Measurements from ENCODE around the gene CHD8.

Gene CHD8

DNA sequence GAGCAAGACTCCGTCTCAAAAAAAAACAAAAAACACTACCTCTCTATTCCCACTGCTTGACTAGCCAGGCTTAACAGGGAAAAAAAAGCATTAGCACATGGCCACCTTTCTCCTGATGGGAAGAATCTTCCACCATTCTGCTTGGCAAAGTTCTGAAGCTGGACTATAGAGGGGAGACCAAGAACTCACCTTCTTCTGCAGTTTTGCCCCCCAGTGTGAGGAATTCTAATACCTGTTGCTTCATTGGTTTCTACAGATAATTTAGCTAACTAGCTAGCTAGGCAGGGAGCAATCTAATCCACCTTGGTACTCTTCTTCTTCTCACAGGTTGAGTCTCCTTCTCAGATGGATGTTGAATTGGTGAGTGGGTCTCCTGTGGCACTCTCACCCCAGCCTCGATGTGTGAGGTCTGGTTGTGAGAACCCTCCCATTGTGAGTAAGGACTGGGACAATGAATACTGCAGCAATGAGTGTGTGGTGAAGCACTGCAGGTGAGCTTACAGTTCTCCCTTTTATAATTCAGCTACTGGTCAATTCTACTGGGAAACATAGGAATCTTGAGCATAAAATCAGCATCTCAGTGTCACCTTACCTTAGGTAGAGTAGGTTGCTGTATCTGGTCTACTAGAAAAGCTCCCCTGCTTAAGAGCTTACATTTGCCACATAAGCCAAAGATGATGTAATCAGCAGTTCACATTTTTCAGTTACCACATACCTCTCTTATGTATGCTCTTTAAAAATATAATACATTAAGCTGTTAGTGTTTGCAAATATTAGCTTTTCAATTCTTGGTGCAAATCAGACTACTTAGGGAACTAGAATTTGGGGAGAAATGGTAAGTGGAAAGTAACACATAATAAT, 39.2 kb upstream of the CHD8 start:
- TF ChIP-seq, protein P1, sequence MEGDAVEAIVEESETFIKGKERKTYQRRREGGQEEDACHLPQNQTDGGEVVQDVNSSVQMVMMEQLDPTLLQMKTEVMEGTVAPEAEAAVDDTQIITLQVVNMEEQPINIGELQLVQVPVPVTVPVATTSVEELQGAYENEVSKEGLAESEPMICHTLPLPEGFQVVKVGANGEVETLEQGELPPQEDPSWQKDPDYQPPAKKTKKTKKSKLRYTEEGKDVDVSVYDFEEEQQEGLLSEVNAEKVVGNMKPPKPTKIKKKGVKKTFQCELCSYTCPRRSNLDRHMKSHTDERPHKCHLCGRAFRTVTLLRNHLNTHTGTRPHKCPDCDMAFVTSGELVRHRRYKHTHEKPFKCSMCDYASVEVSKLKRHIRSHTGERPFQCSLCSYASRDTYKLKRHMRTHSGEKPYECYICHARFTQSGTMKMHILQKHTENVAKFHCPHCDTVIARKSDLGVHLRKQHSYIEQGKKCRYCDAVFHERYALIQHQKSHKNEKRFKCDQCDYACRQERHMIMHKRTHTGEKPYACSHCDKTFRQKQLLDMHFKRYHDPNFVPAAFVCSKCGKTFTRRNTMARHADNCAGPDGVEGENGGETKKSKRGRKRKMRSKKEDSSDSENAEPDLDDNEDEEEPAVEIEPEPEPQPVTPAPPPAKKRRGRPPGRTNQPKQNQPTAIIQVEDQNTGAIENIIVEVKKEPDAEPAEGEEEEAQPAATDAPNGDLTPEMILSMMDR (IDR thresholded peaks at IDR 0.05; ENCODE audit: low read length, missing control alignments): no peak
- peak; percentile 58 for DNase-seq (ENCODE audit: low read depth)
- H3K4me3 ChIP-seq (replicated peaks; ENCODE audit: low read depth, low read length): no peak overlapping the region

DNA sequence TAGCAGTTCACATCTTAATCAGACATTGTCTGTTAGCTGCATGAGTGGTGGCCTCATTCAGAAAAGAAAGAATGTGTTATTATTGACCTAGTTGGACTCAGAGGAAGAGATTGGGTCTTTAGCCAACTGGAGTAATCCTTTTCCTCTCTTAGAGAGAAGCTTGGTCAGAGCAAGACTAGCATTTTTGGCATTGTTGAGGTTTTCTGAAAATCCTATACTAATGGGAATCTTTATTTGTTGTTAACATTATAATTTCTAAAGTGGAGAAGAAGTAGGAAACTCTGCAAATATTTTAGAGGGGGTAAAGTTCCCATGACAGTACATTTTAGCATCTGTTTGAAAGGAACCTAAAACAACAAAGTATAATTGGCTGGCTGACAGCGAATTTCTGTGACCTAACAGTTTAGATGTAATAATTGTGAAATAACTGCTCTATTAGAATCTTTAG, 30.7 kb upstream of the CHD8 start:
- H3K4me3 ChIP-seq (replicated peaks; ENCODE audit: low read depth, low read length): no peak overlapping the region
- TF ChIP-seq, protein P1 (IDR thresholded peaks at IDR 0.05; ENCODE audit: low read length, missing control alignments): no peak
- peak; percentile 52 for DNase-seq (ENCODE audit: low read depth)

DNA sequence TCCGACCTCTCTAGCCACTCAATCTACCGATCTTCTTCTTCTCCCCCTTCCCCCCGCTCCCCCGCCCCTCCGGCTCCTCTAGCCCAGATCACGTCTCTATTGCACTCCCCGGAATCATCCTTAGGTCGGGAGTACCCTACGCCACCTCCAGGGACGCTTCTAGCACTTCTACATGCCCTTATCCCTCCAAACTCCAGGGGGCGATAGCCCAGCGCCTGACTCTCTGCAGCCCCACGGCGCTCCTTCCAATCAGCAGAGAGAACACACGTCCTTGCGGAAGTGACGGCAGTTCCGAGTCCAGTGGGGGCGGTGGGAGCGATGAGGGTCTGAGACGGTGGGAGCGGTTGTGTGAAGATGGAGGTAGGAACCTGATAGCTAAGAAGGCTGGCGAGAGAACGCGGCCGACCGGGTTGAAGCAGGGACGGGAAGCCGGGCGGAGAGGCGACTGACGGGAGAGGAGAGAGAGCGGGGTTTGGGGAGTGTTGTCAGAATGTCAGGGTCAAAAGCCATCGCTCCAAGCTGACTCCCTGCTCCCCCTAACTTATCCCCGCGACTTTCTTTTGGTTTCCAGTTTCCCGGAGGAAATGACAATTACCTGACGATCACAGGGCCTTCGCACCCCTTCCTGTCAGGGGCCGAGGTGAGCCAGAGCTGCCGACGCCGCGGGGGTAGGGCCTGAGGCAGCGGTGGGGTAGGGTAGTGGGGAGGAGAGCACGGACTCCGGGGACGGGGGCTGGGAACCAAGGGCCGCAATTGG, 21.2 kb upstream of the CHD8 start, which contains the start of the genes RAB2B and TOX4:
Gene RAB2B, minus strand, starts transcription at position 35 of the 757 bp plus-strand sequence. CDS start 87 bp downstream, outside the sequence.
Gene TOX4, plus strand, starts transcription at position 271 of the 757 bp plus-strand sequence. Its CDS starts 84 bp downstream, at position 355.
- DNase-seq (ENCODE audit: low read depth): peak; percentile 99
- TF ChIP-seq, protein P1 (IDR thresholded peaks at IDR 0.05; ENCODE audit: low read length, missing control alignments): peak; percentile 99

DNA sequence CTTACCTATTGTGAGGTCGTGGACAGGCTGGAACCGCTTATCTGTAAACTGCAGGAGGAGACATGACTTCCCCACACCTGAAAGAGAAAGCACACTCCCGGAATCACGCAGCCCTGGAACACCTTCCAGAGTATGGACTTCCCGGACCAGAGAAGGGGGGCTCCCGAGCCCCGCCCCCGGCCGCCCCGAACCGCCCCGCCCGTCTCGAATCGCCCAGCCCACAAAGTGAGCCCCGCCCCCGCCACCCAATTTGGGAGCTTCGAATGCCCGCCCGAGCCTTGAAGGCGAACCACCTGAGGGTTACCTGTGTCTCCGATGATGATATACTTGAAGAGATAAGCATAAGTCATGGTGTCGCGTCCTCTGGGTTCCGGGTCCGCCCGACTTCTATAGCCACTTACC, 20.6 kb upstream of the CHD8 start:
- TF ChIP-seq, protein P1 (IDR thresholded peaks at IDR 0.05; ENCODE audit: low read length, missing control alignments): no peak
- no peak for DNase-seq (ENCODE audit: low read depth)
- H3K4me3 ChIP-seq (replicated peaks; ENCODE audit: low read depth, low read length): peak overlapping the region; percentile 99

More for the DNA sequence above, 21.2 kb upstream of the CHD8 start, which contains the start of the genes RAB2B and TOX4:
- H3K4me3 ChIP-seq (replicated peaks; ENCODE audit: low read depth, low read length): peak within 1 kb of the TSS; percentile 99

DNA sequence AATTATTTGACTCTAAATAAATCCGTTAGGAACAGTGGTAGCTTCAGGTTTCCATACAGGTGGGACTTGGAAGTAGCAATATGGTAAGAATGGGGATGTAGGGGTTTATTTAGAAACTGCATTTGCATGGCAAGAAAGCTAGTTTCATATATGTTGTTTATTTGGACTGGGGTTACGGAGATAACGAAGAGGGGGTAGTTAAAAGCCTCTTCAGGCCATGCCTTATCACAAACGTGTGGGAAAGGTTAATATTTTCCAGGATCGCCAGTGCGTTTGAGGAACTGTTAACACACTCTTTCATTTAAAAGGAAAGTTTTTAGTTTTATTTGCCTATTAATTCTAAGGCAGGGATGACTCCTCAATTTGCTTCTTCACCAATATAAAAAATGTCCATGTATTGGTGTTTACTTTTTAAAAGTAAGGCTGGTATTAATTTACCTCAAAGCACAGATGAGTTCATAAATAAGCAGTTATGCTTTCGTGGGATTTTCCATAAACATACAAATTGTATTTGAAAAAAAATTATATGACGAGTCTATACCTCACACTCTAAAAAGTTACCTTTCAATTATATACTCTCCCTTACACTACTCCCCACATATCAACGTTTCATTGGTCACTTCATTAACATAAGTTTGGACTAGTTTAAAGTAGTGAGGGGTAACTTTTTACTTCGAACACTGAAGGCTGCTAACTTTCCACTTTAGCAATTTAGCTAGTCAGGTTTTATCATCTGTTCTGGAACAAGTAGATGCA, 20.0 kb upstream of the CHD8 start:
- no peak for DNase-seq (ENCODE audit: low read depth)
- TF ChIP-seq, protein P1 (IDR thresholded peaks at IDR 0.05; ENCODE audit: low read length, missing control alignments): no peak
- H3K4me3 ChIP-seq (replicated peaks; ENCODE audit: low read depth, low read length): peak overlapping the region; percentile 99

DNA sequence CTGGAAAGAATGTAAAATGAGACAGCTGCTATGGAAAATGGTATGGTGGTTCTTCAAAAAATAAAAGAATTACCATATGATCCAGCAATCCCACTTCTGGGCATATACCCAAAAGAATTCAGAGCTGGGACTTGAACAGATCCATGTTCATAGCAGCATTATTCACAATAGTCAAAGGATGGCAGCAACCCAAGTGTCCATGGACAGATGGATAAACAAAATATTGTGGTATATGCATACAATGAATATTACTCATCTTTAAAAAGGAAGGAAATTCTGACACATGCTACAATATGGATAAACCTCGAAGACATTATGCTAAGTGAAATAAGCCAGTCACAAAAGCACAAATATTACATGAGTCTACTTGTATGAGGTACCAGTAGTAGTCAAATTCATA, 11.7 kb upstream of the CHD8 start:
- TF ChIP-seq, protein P1 (IDR thresholded peaks at IDR 0.05; ENCODE audit: low read length, missing control alignments): no peak
- no peak overlapping the region for H3K4me3 ChIP-seq (replicated peaks; ENCODE audit: low read depth, low read length)
- peak; percentile 98 for DNase-seq (ENCODE audit: low read depth)

Measured in fibroblast of pulmonary artery (primary cell).